ENCODE data around the gene GDF15. TPM values are rescaled to one million over a fixed set of nuclear protein-coding genes. Genes with fewer than 3 reads are reported as not detected.
"Not testable (repeated sequence)": the region's sequence is repeated elsewhere in the genome, so short reads cannot be mapped to it uniquely, and the experiment has no call there.

The GDF15 gene, protein sequence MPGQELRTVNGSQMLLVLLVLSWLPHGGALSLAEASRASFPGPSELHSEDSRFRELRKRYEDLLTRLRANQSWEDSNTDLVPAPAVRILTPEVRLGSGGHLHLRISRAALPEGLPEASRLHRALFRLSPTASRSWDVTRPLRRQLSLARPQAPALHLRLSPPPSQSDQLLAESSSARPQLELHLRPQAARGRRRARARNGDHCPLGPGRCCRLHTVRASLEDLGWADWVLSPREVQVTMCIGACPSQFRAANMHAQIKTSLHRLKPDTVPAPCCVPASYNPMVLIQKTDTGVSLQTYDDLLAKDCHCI
- polyA plus RNA-seq = not detected

DNA sequence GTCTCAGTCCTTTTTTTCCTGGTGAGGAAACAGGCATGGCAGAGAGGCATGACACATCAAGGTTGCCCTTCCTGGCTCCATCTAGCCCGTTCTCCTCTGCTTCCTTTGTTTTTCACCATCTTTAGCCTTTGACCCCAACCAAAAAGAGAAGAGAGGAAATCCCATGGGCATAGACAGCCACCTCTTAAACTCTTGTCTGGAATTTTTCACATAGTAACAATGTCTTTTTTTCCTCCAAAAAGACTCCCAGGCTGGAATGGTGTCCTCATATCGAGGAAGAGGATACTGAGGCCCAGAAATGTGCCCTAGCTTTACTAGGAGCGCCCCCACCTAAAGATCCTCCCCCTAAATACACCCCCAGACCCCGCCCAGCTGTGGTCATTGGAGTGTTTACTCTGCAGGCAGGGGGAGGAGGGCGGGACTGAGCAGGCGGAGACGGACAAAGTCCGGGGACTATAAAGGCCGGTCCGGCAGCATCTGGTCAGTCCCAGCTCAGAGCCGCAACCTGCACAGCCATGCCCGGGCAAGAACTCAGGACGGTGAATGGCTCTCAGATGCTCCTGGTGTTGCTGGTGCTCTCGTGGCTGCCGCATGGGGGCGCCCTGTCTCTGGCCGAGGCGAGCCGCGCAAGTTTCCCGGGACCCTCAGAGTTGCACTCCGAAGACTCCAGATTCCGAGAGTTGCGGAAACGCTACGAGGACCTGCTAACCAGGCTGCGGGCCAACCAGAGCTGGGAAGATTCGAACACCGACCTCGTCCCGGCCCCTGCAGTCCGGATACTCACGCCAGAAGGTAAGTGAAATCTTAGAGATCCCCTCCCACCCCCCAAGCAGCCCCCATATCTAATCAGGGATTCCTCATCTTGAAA is at the start of gene GDF15:
Gene GDF15 (plus strand): TSS at position 484 of the 868 bp plus-strand sequence. CDS start 32 bp downstream, at position 516.
- no peak within 1 kb of the TSS for H3K4me3 Mint-ChIP-seq
- peaks cover 3 to 10% (median 8%) of the 10 kb centered on the region in 3 donors for H3K4me1 Mint-ChIP-seq
- H3K27me3 Mint-ChIP-seq = peaks cover 22% of the 10 kb centered on the region
- peak within 1 kb of the TSS in 2 of 3 donors; percentile 14 to 59 for H3K27ac Mint-ChIP-seq
- no peaks in the 10 kb centered on the region for H3K36me3 Mint-ChIP-seq
- no peaks in the 10 kb centered on the region for H3K9me3 Mint-ChIP-seq

DNA sequence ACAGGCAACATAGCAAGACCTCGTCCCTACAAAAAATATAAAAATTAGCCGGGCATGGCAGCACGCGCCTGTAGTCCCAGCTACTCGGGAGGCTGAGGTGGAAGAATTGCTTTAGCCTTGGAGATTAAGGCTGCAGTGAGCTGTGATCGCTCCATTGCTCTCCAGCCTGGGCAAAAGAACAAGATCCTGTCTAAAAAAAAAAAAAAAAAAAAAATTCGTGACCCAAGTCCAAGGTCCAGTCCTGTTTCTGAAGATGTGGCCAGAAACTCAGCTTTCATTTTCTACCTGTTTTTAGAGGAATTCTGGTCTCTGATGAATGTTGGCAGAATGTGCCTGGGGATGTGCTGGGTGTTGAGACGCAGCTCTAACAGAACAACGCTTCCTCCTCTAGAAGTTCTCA is 47.4 kb upstream of the GDF15 start:
- peaks cover 3% of the 10 kb centered on the region for H3K27me3 Mint-ChIP-seq
- H3K4me3 Mint-ChIP-seq = peak overlapping the region in 2 of 4 donors; percentile 17 to 74
- H3K9me3 Mint-ChIP-seq = no peaks in the 10 kb centered on the region
- peak overlapping the region in 1 of 3 donors; percentile 68 for H3K27ac Mint-ChIP-seq
- H3K4me1 Mint-ChIP-seq = peaks cover 7 to 9% (median 9%) of the 10 kb centered on the region in 3 donors
- peaks cover 2% of the 10 kb centered on the region for H3K36me3 Mint-ChIP-seq

DNA sequence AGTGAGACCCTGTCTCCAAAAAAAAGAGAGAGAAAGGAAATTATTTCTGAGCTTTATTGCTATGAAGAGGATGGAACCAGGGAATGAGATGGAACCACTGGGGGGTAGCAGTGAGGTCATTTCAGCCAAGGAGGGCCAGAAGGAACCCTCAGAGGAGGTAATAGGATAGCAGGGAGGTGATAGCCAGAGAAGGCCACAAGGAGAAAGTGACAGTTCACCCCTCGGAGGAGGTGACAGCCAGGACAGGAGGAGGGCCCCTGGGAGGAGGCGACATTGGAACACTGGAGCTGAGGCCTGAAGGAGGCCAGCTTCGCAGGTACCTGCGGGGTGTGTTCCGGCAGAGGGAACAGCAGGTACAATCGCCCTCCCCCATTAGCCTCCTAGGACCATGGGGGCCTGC is 46.2 kb upstream of the GDF15 start:
- peak overlapping the region in 2 of 3 donors; percentile 82 to 86 for H3K27ac Mint-ChIP-seq
- peaks cover 3% of the 10 kb centered on the region for H3K27me3 Mint-ChIP-seq
- H3K9me3 Mint-ChIP-seq = no peaks in the 10 kb centered on the region
- peaks cover 7 to 9% (median 9%) of the 10 kb centered on the region in 3 donors for H3K4me1 Mint-ChIP-seq
- H3K36me3 Mint-ChIP-seq = peaks cover 2% of the 10 kb centered on the region
- peak overlapping the region; percentile 88 to 97 (median 93) for H3K4me3 Mint-ChIP-seq

DNA sequence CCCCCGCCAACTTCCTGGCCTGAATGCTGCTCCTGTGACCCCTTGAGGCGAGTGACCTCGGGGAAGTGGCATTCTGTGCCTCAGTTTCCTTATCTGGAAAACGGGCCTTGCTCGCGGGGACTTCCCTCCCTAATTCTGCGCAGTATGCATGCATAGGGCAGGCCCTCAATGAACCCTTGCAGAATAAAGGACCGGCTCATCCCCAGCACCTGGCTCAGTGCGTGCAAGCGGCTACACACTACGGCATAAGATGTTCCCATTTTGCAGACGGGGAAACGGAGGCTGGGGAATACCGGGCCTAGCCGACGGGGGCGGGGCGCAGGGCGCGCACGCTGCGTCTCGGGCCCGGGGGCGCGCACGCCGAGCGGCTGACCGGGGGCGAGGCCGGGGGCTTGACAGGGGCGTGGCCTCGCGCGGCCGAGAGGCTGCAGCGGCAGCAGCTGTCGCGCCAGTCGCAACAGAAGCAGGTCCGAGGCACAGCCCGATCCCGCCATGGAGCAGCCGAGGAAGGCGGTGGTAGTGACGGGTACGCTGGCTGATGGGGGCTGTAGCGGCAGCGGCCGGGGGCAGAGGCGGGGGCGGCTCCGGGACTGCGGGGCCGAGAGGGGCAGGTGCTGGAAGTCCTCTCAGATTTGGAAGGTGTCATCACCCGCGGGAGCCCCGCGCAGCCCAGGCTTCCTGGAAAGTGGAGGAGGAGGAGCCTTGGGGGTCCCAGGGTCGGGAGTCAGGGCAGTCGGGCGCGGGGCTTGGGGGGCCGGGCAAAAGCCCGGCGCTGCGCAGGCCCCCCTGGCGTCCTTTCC is 45.6 kb upstream of the GDF15 start, which contains the start of gene PGPEP1:
Gene PGPEP1 (plus strand): TSS at position 409 of the 800 bp plus-strand sequence. CDS start 84 bp downstream, at position 493.
- Mint-ChIP-seq H3K27ac (peak within 1 kb of the TSS in 2 of 3 donors; percentile 82 to 86), H3K9me3 (no peaks in the 10 kb centered on the region), H3K27me3 (peaks cover 3% of the 10 kb centered on the region), H3K4me1 (peaks cover 7 to 9% (median 9%) of the 10 kb centered on the region in 3 donors), H3K4me3 (peak within 1 kb of the TSS; percentile 88 to 97 (median 94)), H3K36me3 (peaks cover 2% of the 10 kb centered on the region)

DNA sequence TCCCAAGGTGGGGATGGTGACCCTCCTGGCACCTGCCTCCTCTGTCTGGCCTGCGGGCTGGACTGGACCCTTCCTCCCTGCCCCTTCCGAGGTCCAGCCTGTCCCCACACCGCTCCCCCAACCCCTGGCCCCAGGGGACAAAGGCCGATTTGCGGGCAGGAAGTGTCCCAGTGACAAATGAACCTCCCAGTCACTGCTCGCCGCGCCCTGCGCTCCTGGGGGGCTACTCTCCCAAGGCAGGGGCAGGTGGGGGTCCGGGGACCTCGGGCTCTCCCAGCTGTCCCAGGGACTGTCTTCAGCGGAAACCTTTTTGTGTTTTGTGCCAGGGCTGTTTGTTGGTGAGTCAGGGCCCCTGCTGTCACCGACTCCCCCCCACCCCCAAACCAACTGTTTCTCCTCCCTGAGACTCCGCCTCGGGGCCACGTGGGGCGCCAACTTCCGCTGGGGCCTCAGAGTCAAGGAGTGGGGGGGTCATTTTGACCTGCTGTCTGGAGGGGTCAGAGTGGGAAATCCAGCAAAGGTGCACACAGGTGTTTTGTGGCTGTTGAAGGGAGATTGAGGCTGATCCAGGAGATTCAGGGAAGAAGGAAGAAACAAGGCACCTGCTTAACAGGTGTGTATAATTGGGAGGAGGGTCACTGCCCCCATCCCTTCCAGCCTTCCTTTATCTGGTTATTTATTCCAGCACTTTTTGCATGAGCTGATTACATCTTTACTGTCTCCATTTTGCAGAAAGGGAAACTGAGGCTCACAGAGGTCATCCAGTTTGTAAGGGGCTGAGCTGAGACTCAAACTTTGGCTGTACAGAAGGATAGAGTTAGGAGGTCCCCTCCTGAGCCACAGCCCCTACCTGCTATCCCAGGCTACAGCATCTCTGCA is 44.7 kb upstream of the GDF15 start:
- Mint-ChIP-seq H3K9me3 (no peaks in the 10 kb centered on the region), H3K4me3 (peak overlapping the region; percentile 88 to 97 (median 94)), H3K36me3 (peaks cover 2% of the 10 kb centered on the region), H3K27ac (no peak overlapping the region), H3K27me3 (peaks cover 3% of the 10 kb centered on the region), H3K4me1 (peaks cover 7 to 9% (median 9%) of the 10 kb centered on the region in 3 donors)

DNA sequence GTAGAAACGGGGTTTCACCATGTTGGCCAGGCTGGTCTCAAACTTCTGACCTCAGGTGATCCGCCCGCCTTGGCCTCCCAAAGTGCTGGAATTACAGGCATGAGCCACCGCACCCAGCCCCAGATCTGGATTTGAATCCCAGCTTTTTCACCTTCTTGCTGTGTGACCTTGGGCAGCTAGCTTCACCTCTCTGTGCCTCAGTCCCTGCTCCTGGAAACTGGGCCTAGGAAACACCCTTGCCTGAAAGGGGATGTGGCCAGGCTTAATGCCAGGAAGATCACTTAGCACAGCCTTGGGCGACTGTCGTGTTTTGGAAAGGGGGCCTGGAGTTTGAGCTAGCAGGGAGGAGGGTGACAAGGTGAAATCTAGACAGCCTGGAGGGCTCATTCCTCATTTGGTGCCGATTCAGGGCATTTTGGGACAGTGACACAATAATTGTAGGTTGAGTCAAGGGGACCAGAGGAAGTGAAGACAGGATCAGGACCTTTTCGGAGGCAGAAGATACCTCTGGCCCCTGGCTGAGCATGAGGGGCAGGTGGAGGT is 43.8 kb upstream of the GDF15 start:
- H3K27ac Mint-ChIP-seq = peak overlapping the region in 2 of 3 donors; percentile 23 to 45
- H3K36me3 Mint-ChIP-seq = peaks cover 2% of the 10 kb centered on the region
- no peaks in the 10 kb centered on the region for H3K27me3 Mint-ChIP-seq
- H3K4me3 Mint-ChIP-seq = peak overlapping the region; percentile 57 to 97 (median 76)
- no peaks in the 10 kb centered on the region for H3K9me3 Mint-ChIP-seq
- H3K4me1 Mint-ChIP-seq = peaks cover 8 to 9% (median 9%) of the 10 kb centered on the region in 3 donors

DNA sequence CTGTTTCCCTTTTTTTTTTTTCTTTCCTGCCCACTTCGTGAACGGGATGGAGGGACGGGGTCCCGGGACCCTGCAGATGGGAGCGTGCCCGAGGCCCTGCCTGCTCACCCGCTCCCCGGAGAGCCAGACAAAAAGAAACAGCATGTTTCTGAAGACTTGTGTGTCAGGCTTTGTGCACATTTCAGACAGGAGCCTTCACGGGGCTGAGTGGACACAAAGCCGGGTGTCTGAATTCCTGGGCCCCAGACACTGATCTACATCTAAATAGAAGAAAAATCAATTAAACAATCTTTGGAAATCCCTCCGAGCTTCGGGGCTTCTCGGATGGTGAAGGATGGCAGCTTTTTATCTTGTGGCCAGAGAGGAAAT is 41.4 kb upstream of the GDF15 start:
- peaks cover 12% of the 10 kb centered on the region for H3K36me3 Mint-ChIP-seq

DNA sequence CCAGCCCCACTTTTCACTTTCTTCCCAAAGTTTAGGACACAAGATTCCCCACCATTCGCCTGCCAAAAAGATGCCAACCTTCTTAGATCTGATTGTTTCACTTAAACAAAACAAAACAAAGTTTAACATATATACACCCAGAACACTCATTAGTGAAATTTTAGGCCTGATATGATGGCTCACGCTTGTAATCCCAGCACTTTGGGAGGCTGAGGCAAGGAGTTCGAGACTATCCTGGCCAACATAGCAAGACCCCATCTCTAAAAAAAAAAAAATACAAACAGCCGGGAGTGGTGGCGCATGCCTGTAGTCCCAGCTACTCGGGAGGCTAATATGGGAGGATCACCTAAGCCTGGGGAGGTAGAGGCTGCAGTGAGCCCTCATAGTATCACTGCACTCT is 40.7 kb upstream of the GDF15 start:
- Mint-ChIP-seq H3K27me3 (no peaks in the 10 kb centered on the region), H3K36me3 (peaks cover 14% of the 10 kb centered on the region), H3K9me3 (no peaks in the 10 kb centered on the region), H3K4me3 (peak overlapping the region in 1 of 4 donors; percentile 74), H3K4me1 (peaks cover 4 to 6% (median 5%) of the 10 kb centered on the region in 3 donors), H3K27ac (peak overlapping the region in 2 of 3 donors; percentile 14 to 83)

More for the DNA sequence above, 41.4 kb upstream of the GDF15 start:
- H3K4me3 Mint-ChIP-seq = peak overlapping the region in 1 of 4 donors; percentile 74
- no peaks in the 10 kb centered on the region for H3K9me3 Mint-ChIP-seq
- H3K27ac Mint-ChIP-seq = peak overlapping the region in 1 of 3 donors; percentile 48
- H3K27me3 Mint-ChIP-seq = no peaks in the 10 kb centered on the region
- peaks cover 6 to 8% (median 8%) of the 10 kb centered on the region in 3 donors for H3K4me1 Mint-ChIP-seq

DNA sequence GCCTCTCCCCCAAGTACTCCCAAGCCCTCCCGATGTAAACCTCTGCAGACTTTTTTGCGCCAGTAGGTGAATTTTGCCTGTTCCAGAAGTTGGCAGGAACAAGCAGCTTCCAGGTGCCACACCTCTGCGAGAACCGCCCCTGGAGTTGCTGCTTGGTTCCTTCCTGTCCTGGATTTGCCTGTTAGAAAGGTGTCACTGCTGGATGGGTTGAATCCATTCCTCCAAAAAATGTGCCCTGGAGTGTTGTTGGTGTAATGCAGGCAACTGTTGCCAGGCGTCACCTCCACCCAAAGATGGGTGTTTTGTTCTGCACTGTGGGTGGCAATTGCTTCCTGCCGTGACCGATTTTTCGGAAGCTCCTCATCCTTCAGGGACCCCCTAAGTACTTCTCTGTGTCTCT is 39.9 kb upstream of the GDF15 start:
- Mint-ChIP-seq H3K36me3 (peaks cover 14% of the 10 kb centered on the region), H3K9me3 (no peaks in the 10 kb centered on the region), H3K27ac (peak overlapping the region in 1 of 3 donors; percentile 44), H3K4me1 (peaks cover 4 to 6% (median 5%) of the 10 kb centered on the region in 3 donors), H3K27me3 (no peaks in the 10 kb centered on the region), H3K4me3 (peak overlapping the region in 1 of 4 donors; percentile 55)

DNA sequence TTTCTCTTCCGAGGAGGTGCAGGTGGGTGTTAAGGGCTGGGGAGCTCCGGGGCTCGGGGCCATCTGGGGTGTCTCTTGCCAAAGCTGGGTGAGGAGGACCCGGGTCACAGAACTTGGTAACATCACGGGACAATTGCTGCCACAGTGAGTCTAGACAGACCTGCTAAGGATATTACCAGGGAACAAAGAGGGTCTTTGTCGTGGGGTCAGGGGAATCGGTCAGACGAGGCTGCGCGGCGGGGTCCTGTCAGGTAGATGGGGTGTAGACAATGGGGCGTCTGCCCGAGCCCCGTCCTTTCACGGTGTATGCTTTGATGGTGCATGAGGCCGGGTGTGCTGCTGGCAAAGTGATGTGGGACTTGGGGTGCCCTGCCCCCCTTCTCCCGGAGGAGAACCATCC is 37.8 kb upstream of the GDF15 start:
- Mint-ChIP-seq H3K36me3 (peaks cover 12% of the 10 kb centered on the region), H3K4me3 (no peak overlapping the region), H3K27me3 (no peaks in the 10 kb centered on the region), H3K9me3 (no peaks in the 10 kb centered on the region), H3K4me1 (peaks cover 0 to 1% (median 0%) of the 10 kb centered on the region in 3 donors), H3K27ac (peak overlapping the region in 1 of 3 donors; percentile 46)

DNA sequence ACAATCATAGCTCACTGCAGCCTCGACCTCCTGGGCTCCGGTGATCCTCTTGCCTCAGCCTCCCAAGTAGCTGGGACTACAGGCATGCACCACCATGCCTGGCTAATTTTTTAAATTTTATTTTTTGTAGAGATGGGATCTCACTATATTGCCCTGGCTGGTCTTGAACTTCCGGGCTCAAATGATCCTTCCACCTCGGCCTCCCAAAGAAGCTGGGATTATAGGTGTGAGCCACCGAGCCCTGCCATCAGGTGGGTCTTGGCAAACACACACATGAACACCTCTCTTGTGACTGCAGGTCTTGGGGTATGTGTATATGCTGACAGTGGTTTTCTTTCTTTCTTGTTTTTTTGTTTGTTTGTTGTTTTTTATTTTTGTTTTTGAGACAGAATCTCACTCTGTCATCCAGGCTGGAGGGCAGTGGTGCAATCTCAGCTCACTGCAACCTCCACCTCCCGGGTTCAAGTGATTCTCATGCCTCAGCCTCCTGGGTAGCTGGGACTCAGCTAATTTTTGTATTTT is 37.1 kb upstream of the GDF15 start:
- peaks cover 12% of the 10 kb centered on the region for H3K36me3 Mint-ChIP-seq

DNA sequence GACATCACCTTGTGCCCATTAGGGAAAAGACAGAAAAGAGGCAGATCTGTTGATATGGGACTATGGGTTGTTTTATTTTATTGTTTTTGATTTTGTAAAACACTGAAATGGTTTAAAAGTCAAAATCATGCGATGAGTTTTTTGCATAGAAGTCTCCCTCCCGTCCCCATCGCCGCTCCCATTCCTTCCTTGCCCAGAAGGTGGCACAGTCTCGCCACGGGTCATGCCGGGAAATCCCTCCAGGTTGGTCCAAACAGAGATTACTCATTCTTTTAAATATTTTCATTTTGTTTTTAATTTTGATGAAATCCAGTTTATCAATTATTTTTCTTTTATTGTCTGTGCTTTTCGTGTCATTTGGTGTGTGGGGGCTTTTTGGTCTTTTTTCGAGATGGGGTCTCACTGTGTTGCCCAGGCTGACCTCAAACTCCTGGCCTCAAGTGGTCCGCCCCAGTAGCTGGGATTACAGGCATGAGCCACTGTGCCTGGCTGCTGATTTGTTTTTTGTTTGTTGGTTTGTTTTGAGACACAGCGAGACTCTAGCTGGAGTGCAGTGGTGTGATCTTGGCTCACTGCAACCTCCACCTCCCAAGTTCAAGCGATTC is 36.3 kb upstream of the GDF15 start:
- no peak overlapping the region for H3K27ac Mint-ChIP-seq
- H3K4me1 Mint-ChIP-seq = peaks cover 0 to 1% (median 0%) of the 10 kb centered on the region in 3 donors

More for the DNA sequence above, 37.1 kb upstream of the GDF15 start:
- H3K27me3 Mint-ChIP-seq, H3K9me3 Mint-ChIP-seq, H3K27ac Mint-ChIP-seq, H3K4me1 Mint-ChIP-seq: not testable (repeated sequence)
- H3K4me3 Mint-ChIP-seq = peak overlapping the region in 1 of 4 donors; percentile 20

DNA sequence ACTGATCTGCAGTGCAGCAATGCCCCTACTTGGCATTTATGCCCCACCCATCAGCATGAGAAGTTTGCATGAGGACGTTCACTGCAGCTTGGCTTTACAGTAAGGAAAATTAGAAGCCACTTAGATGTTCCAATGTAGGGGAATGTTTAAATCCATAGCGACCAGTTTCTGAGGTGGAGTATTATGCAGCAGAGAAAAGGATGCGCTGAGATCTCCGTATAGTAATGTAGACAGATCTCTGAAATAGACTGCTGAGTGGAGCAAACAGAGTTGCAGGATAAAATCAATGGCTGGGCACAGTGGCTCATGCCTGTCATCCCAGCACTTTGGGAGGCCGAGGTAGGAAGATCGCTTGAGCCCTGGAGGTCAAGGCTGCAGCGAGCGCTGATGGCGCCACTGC is 35.5 kb upstream of the GDF15 start:
- no peak overlapping the region for H3K4me3 Mint-ChIP-seq
- no peaks in the 10 kb centered on the region for H3K9me3 Mint-ChIP-seq
- H3K27ac Mint-ChIP-seq = no peak overlapping the region
- peaks cover 0 to 1% (median 0%) of the 10 kb centered on the region in 3 donors for H3K4me1 Mint-ChIP-seq
- H3K27me3 Mint-ChIP-seq = no peaks in the 10 kb centered on the region
- H3K36me3 Mint-ChIP-seq = peaks cover 12% of the 10 kb centered on the region

More for the DNA sequence above, 36.3 kb upstream of the GDF15 start:
- peaks cover 12% of the 10 kb centered on the region for H3K36me3 Mint-ChIP-seq
- no peaks in the 10 kb centered on the region for H3K9me3 Mint-ChIP-seq
- peak overlapping the region in 1 of 4 donors; percentile 20 for H3K4me3 Mint-ChIP-seq
- H3K27me3 Mint-ChIP-seq = no peaks in the 10 kb centered on the region

Measured in IgD-negative memory B cell (primary cell).